Activated T-helper 17 cell treated with anti-CD3 and anti-CD28 coated beads, Interleukin-2, amount 50 U/mL, for 72 hours (primary cell): ENCODE data around the gene ACYP2. TPM values are rescaled to one million over a fixed set of nuclear protein-coding genes. Genes with fewer than 3 reads are reported as not detected.

Experiments
- ATAC-seq: fragments of 150-1000 bp; cut with Tn5 transposase; replicated peaks from 2 replicates; pipeline ENCODE4 v1.10.0; 2021; ENCODE audit warnings: mild to moderate bottlenecking, moderate library complexity
- H3K27ac Mint-ChIP-seq: one replicate; pipeline ENCODE4 v1.8.0; 2022; ENCODE audit warnings: mixed read lengths
- H3K27me3 Mint-ChIP-seq: one replicate; pipeline ENCODE4 v1.8.0; 2022; ENCODE audit warnings: mixed read lengths
- H3K36me3 Mint-ChIP-seq: one replicate; pipeline ENCODE4 v1.8.0; 2022; ENCODE audit warnings: low read depth, mild to moderate bottlenecking, mixed read lengths
- H3K4me1 Mint-ChIP-seq: one replicate; pipeline ENCODE4 v1.8.0; 2022; ENCODE audit warnings: mixed read lengths
- H3K4me3 Mint-ChIP-seq: one replicate; pipeline ENCODE4 v1.8.0; 2022; ENCODE audit warnings: mild to moderate bottlenecking, mixed read lengths
- H3K9me3 Mint-ChIP-seq: one replicate; pipeline ENCODE4 v1.8.0; 2022; ENCODE audit warnings: mixed read lengths
- total RNA-seq, 2 donors: library from RNA; stranded (reverse); gene quantifications; one replicate each; pipeline ENCODE4 v1.2.3, GENCODE V29; 2022

The ACYP2 gene
- total RNA-seq, 2 donors from 2014 or later, result 7.2 to 9.7 TPM

GRCh38 chr2:54158311-54158710 lies 42.9 kb downstream of the ACYP2 start:
- Mint-ChIP-seq H3K36me3 (peaks cover 15% of the 10 kb centered on the region), H3K27me3 (no peaks in the 10 kb centered on the region), H3K4me1 (no peaks in the 10 kb centered on the region), H3K27ac (no peak overlapping the region), H3K9me3 (peaks cover 3% of the 10 kb centered on the region), H3K4me3 (no peak overlapping the region)
- ATAC-seq, result no peak

GRCh38 chr2:54161660-54162424 lies 46.4 kb downstream of the ACYP2 start:
- Mint-ChIP-seq H3K4me1 (no peaks in the 10 kb centered on the region), H3K27me3 (no peaks in the 10 kb centered on the region), H3K27ac (no peak overlapping the region), H3K36me3 (no peaks in the 10 kb centered on the region), H3K4me3 (no peak overlapping the region), H3K9me3 (no peaks in the 10 kb centered on the region)
- ATAC-seq, result no peak

- no peak overlapping the region for H3K27ac Mint-ChIP-seq
- H3K4me3 Mint-ChIP-seq, result no peak overlapping the region
- H3K27me3 Mint-ChIP-seq, result no peaks in the 10 kb centered on the region
- no peaks in the 10 kb centered on the region for H3K36me3 Mint-ChIP-seq
- H3K9me3 Mint-ChIP-seq, result no peaks in the 10 kb centered on the region
- ATAC-seq, result no peak
- H3K4me1 Mint-ChIP-seq, result no peaks in the 10 kb centered on the region
Measured at GRCh38 chr2:54164106-54164505, 48.7 kb downstream of the ACYP2 start.

- no peaks in the 10 kb centered on the region for H3K27me3 Mint-ChIP-seq
- no peaks in the 10 kb centered on the region for H3K36me3 Mint-ChIP-seq
- no peak overlapping the region for H3K4me3 Mint-ChIP-seq
- H3K27ac Mint-ChIP-seq, result no peak overlapping the region
- H3K4me1 Mint-ChIP-seq, result no peaks in the 10 kb centered on the region
- no peak for ATAC-seq
- no peaks in the 10 kb centered on the region for H3K9me3 Mint-ChIP-seq
Measured at GRCh38 chr2:54166121-54166773, 50.8 kb downstream of the ACYP2 start.

- no peak overlapping the region for H3K4me3 Mint-ChIP-seq
- H3K36me3 Mint-ChIP-seq, result no peaks in the 10 kb centered on the region
- no peaks in the 10 kb centered on the region for H3K9me3 Mint-ChIP-seq
- no peaks in the 10 kb centered on the region for H3K4me1 Mint-ChIP-seq
- H3K27me3 Mint-ChIP-seq, result no peaks in the 10 kb centered on the region
- no peak for ATAC-seq
- H3K27ac Mint-ChIP-seq, result no peak overlapping the region
Measured at GRCh38 chr2:54176577-54176976, 61.2 kb downstream of the ACYP2 start.

DNA sequence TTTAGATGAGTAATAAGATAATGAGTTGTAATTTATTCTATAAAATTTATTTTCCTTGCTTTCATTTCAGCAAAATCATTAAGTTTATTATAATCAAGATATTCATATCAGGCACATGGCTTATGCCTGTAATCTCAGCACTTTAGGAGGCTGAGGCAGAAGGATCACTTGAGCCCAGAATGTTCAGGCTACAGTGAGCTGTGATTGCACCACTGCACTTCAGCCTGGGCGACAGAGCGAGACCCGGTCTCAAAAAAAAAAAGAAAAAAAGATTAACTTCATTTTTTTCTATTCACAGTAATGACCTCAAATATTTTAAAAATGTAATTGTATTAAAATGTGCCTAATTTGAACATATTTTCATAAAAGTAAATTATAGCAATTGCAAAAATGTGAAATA lies 67.9 kb downstream of the ACYP2 start:
- ATAC-seq, result no peak

DNA sequence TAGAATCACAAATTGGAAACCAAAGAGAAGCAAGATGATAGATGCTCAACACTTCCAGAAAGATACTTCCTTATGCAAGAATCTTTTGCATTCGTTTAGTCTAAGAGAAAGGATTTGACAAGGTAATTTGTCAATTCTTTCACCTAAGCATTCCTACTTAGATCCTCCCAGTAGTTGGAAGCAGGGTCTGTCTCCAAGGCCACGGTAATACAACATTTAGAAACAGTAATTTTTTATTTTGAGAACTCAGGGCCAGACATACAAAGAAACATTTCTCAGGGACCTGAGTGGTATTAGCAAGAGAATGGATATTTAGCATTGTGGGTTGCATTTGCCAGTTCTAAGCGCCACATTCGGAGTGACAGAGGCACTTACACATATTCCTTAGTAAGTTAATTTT lies 68.6 kb downstream of the ACYP2 start:
- Mint-ChIP-seq H3K9me3 (no peaks in the 10 kb centered on the region), H3K27me3 (no peaks in the 10 kb centered on the region), H3K27ac (no peak overlapping the region), H3K4me3 (no peak overlapping the region), H3K4me1 (no peaks in the 10 kb centered on the region), H3K36me3 (no peaks in the 10 kb centered on the region)
- ATAC-seq, result no peak

More for the DNA sequence above, 67.9 kb downstream of the ACYP2 start:
- Mint-ChIP-seq H3K27ac (no peak overlapping the region), H3K4me3 (no peak overlapping the region), H3K9me3 (no peaks in the 10 kb centered on the region), H3K4me1 (no peaks in the 10 kb centered on the region), H3K36me3 (no peaks in the 10 kb centered on the region), H3K27me3 (no peaks in the 10 kb centered on the region)

GRCh38 chr2:54185105-54185504 lies 69.7 kb downstream of the ACYP2 start:
- no peaks in the 10 kb centered on the region for H3K27me3 Mint-ChIP-seq
- no peak overlapping the region for H3K4me3 Mint-ChIP-seq
- H3K27ac Mint-ChIP-seq, result no peak overlapping the region
- no peak for ATAC-seq
- H3K9me3 Mint-ChIP-seq, result no peaks in the 10 kb centered on the region
- H3K4me1 Mint-ChIP-seq, result no peaks in the 10 kb centered on the region
- H3K36me3 Mint-ChIP-seq, result no peaks in the 10 kb centered on the region

DNA sequence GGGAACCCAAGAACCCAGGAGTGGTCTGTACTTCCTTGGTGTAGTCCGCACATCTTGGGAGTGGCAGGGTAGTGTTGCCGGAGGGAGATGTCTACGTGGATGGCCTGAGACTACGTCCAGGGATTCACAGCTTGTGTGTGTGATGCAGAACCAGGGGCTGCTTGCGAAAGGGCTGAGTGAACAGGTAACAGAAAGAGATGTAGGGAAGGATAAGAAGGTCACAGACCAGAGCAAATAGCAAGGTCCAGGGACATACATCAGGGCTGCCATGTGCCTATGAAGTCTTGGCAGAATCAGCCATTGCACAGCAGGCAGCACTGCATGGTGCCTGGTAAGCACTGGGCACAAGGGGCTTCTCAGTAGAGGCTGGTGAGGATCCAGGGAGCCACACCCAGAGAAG lies 71.9 kb downstream of the ACYP2 start:
- Mint-ChIP-seq H3K36me3 (no peaks in the 10 kb centered on the region), H3K27ac (no peak overlapping the region), H3K9me3 (no peaks in the 10 kb centered on the region), H3K27me3 (no peaks in the 10 kb centered on the region), H3K4me3 (no peak overlapping the region), H3K4me1 (no peaks in the 10 kb centered on the region)
- ATAC-seq, result no peak

DNA sequence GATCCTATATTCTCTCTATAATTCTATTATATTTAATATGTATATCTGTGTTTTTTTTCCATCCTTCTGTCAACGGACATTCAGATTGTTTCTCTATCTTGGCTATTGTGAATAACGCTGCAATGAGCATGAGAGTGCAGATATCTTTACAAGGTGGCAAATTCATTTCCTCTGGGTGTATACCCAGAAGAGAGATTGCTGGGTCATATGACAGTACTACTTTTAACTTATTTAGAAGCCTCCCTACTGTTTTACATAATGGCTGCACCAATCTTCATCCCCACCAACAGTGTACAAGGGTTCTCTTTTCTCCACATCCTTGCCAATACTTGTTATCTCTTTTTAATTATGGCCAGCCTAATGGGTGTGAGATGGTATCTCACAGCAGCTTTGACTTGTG lies 74.1 kb downstream of the ACYP2 start:
- Mint-ChIP-seq H3K36me3 (no peaks in the 10 kb centered on the region), H3K4me3 (no peak overlapping the region), H3K4me1 (no peaks in the 10 kb centered on the region), H3K27ac (no peak overlapping the region), H3K9me3 (no peaks in the 10 kb centered on the region), H3K27me3 (no peaks in the 10 kb centered on the region)
- no peak for ATAC-seq

- H3K27ac Mint-ChIP-seq, result no peak overlapping the region
- no peak for ATAC-seq
Measured at GRCh38 chr2:54191361-54192135, 76.1 kb downstream of the ACYP2 start.

GRCh38 chr2:54194761-54195750 lies 79.6 kb downstream of the ACYP2 start:
- no peak for ATAC-seq
- Mint-ChIP-seq H3K4me3 (no peak overlapping the region), H3K4me1 (no peaks in the 10 kb centered on the region), H3K9me3 (no peaks in the 10 kb centered on the region), H3K36me3 (no peaks in the 10 kb centered on the region), H3K27ac (no peak overlapping the region), H3K27me3 (no peaks in the 10 kb centered on the region)

More at GRCh38 chr2:54191361-54192135, 76.1 kb downstream of the ACYP2 start:
- H3K4me1 Mint-ChIP-seq, result no peaks in the 10 kb centered on the region
- no peaks in the 10 kb centered on the region for H3K27me3 Mint-ChIP-seq
- no peaks in the 10 kb centered on the region for H3K9me3 Mint-ChIP-seq
- H3K36me3 Mint-ChIP-seq, result no peaks in the 10 kb centered on the region
- H3K4me3 Mint-ChIP-seq, result no peak overlapping the region

DNA sequence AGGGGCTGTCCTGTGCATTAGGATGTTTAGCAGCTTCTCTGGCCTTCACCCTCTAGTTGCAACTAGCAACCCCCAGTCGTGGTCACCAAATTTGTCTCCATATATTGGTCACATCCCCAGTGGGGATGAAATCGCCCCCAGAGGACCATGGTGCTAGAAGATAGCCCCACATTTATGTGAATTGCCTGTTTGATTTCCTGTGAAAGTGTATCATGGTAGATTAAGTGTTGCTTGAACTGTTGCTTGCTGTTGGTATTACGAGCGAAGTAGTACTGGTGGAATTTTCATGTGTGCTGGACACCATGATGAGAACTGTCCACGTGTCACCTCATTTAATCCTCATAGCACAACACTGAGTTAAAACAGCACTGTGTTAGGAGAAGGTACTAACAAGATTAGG lies 81.2 kb downstream of the ACYP2 start:
- no peaks in the 10 kb centered on the region for H3K4me1 Mint-ChIP-seq
- H3K4me3 Mint-ChIP-seq, result no peak overlapping the region
- H3K9me3 Mint-ChIP-seq, result no peaks in the 10 kb centered on the region
- no peak overlapping the region for H3K27ac Mint-ChIP-seq
- no peaks in the 10 kb centered on the region for H3K36me3 Mint-ChIP-seq
- no peaks in the 10 kb centered on the region for H3K27me3 Mint-ChIP-seq
- ATAC-seq, result no peak

DNA sequence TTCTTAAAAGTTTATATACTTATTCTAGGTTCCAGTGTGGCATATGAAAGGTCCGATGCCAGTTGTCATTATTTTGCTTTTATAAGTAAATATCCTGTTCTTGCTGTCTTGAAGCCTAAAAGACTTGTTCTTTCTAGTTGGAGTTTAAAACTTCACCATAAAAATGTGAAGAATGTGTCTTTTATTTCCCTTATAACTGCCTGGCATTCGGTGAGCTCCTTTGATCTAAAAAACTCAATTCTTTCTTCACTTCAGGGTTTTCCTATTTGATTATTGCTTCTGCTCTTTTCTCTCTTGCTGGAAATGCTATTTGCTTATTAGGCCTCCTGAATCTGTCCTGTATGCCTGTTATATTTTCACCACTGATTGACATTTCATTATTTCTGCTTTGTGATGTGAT lies 89.1 kb downstream of the ACYP2 start:
- H3K27ac Mint-ChIP-seq, result no peak overlapping the region
- no peaks in the 10 kb centered on the region for H3K9me3 Mint-ChIP-seq
- H3K4me1 Mint-ChIP-seq, result no peaks in the 10 kb centered on the region
- no peak overlapping the region for H3K4me3 Mint-ChIP-seq
- no peaks in the 10 kb centered on the region for H3K36me3 Mint-ChIP-seq
- H3K27me3 Mint-ChIP-seq, result no peaks in the 10 kb centered on the region
- ATAC-seq, result no peak
